Measurements from ENCODE around the gene TAF9B. TPM values are rescaled to one million over a fixed set of nuclear protein-coding genes. Genes with fewer than 3 reads are reported as not detected.
"Not testable (repeated sequence)": the region's sequence is repeated elsewhere in the genome, so short reads cannot be mapped to it uniquely, and the experiment has no call there.

TAF9B gene
- polyA plus RNA-seq, 6 donors from 2014 or later: 9.2 to 19.2 (median 12.7) TPM

GRCh38 chrX:78105944-78106650 is 33.4 kb downstream of the TAF9B start:
- ATAC-seq (ENCODE audit: low read depth in 2 of 2) (no peak), DNase-seq (no peak)
- H3K4me1 Mint-ChIP-seq: peaks cover 30 to 49% (median 37%) of the 10 kb centered on the region in 3 donors
- peaks cover 0 to 6% of the 10 kb centered on the region in 2 donors for H3K36me3 Mint-ChIP-seq
- H3K9me3 Mint-ChIP-seq: peaks cover 0 to 7% (median 3%) of the 10 kb centered on the region in 7 donors
- H3K27me3 Mint-ChIP-seq: no peaks in the 10 kb centered on the region
- H3K27ac Mint-ChIP-seq: peak overlapping the region; percentile 62 to 95 (median 82)
- peak overlapping the region; percentile 74 to 94 (median 83) for H3K4me3 Mint-ChIP-seq

- Mint-ChIP-seq H3K27me3 (peaks cover 0 to 6% (median 0%) of the 10 kb centered on the region in 3 donors), H3K36me3 (peaks cover 0 to 6% of the 10 kb centered on the region in 2 donors), H3K4me1 (peaks cover 28 to 49% (median 37%) of the 10 kb centered on the region in 3 donors), H3K4me3 (peak overlapping the region; percentile 78 to 94 (median 91)), H3K27ac (peak overlapping the region; percentile 82 to 97 (median 96)), H3K9me3 (peaks cover 0 to 7% (median 3%) of the 10 kb centered on the region in 7 donors)
- ATAC-seq (ENCODE audit: low read depth in 2 of 2) (peak; percentile 4 to 16), DNase-seq (peak; percentile 23)
These were observed 34.8 kb downstream of the TAF9B start for GRCh38 chrX:78104447-78105176.

- peaks cover 0 to 6% of the 10 kb centered on the region in 2 donors for H3K36me3 Mint-ChIP-seq
- peak within 1 kb of the TSS; percentile 78 to 94 (median 91) for H3K4me3 Mint-ChIP-seq
- H3K4me1 Mint-ChIP-seq: peaks cover 26 to 43% (median 37%) of the 10 kb centered on the region in 3 donors
- peaks cover 0 to 7% (median 3%) of the 10 kb centered on the region in 7 donors for H3K9me3 Mint-ChIP-seq
- ATAC-seq (ENCODE audit: low read depth in 2 of 2): peak; percentile 91
- H3K27me3 Mint-ChIP-seq: peaks cover 0 to 6% (median 2%) of the 10 kb centered on the region in 3 donors
- peak; percentile 92 for DNase-seq
- peak within 1 kb of the TSS; percentile 82 to 97 (median 96) for H3K27ac Mint-ChIP-seq
These were observed 35.6 kb downstream of the TAF9B start, which contains the start of gene PGK1 for GRCh38 chrX:78103623-78104446. Gene PGK1 (plus strand): TSS chrX:78104248. CDS start chrX:78104341, 93 bp downstream.

GRCh38 chrX:78103001-78103622 is 36.3 kb downstream of the TAF9B start:
- peaks cover 0 to 6% (median 5%) of the 10 kb centered on the region in 3 donors for H3K27me3 Mint-ChIP-seq
- H3K4me3 Mint-ChIP-seq: peak overlapping the region; percentile 78 to 94 (median 91)
- DNase-seq (no peak), ATAC-seq (ENCODE audit: low read depth in 2 of 2) (no peak)
- H3K4me1 Mint-ChIP-seq: peaks cover 24 to 36% (median 32%) of the 10 kb centered on the region in 3 donors
- peaks cover 0 to 7% (median 3%) of the 10 kb centered on the region in 7 donors for H3K9me3 Mint-ChIP-seq
- H3K36me3 Mint-ChIP-seq: peaks cover 0 to 6% of the 10 kb centered on the region in 2 donors
- H3K27ac Mint-ChIP-seq: peak overlapping the region; percentile 82 to 97 (median 96)

- Mint-ChIP-seq H3K27ac (no peak overlapping the region), H3K4me1 (peaks cover 16 to 28% (median 22%) of the 10 kb centered on the region in 3 donors), H3K9me3 (peaks cover 0 to 7% (median 3%) of the 10 kb centered on the region in 7 donors), H3K4me3 (peak overlapping the region in 1 of 8 donors; percentile 68), H3K27me3 (peaks cover 0 to 6% (median 5%) of the 10 kb centered on the region in 3 donors), H3K36me3 (peaks cover 0 to 6% of the 10 kb centered on the region in 2 donors)
- no peak for DNase-seq
- no peak for ATAC-seq (ENCODE audit: low read depth in 2 of 2)
These were observed 37.4 kb downstream of the TAF9B start for GRCh38 chrX:78102091-78102490.

GRCh38 chrX:78098108-78098507 is 41.3 kb downstream of the TAF9B start:
- H3K27me3 Mint-ChIP-seq: peaks cover 0 to 6% (median 5%) of the 10 kb centered on the region in 3 donors
- peaks cover 0 to 5% (median 1%) of the 10 kb centered on the region in 7 donors for H3K9me3 Mint-ChIP-seq
- DNase-seq: no peak
- no peak overlapping the region for H3K4me3 Mint-ChIP-seq
- ATAC-seq (ENCODE audit: low read depth in 2 of 2): no peak
- peaks cover 0 to under 1% (median 0%) of the 10 kb centered on the region in 3 donors for H3K4me1 Mint-ChIP-seq
- H3K36me3 Mint-ChIP-seq: no peaks in the 10 kb centered on the region
- no peak overlapping the region for H3K27ac Mint-ChIP-seq

- Mint-ChIP-seq H3K27ac (peak overlapping the region in 1 of 6 donors; percentile 34), H3K36me3 (no peaks in the 10 kb centered on the region), H3K9me3 (peaks cover 3 to 12% (median 6%) of the 10 kb centered on the region in 7 donors), H3K4me3 (no peak overlapping the region), H3K27me3 (peaks cover 0 to 6% (median 4%) of the 10 kb centered on the region in 3 donors), H3K4me1 (no peaks in the 10 kb centered on the region)
- DNase-seq (no peak), ATAC-seq (ENCODE audit: low read depth in 2 of 2) (no peak)
These were observed 47.2 kb downstream of the TAF9B start for GRCh38 chrX:78092296-78092695.

- H3K36me3 Mint-ChIP-seq; H3K27ac Mint-ChIP-seq; H3K4me3 Mint-ChIP-seq; ATAC-seq (ENCODE audit: low read depth in 2 of 2); DNase-seq; H3K27me3 Mint-ChIP-seq; H3K4me1 Mint-ChIP-seq: not testable (repeated sequence)
- peaks cover 0 to 18% (median 10%) of the 10 kb centered on the region in 7 donors for H3K9me3 Mint-ChIP-seq
These were observed 58.0 kb downstream of the TAF9B start for GRCh38 chrX:78081413-78081812.

Other genes with a start within 250 kb of the TAF9B start
- 10 to 100 TPM; 28.0 to 45.2 (median 36.4) TPM for gene MAGT1, start 244.2 kb downstream of the TAF9B start, polyA plus RNA-seq (ENCODE audit: low read depth in 6 of 6)
- 100 to 1,000 TPM; 281 to 440 (median 327) TPM for gene COX7B, start 240.2 kb downstream of the TAF9B start, polyA plus RNA-seq (ENCODE audit: low read depth in 6 of 6)
- gene ATP7A, start 229.0 kb downstream of the TAF9B start, polyA plus RNA-seq (ENCODE audit: low read depth in 6 of 6): 1 to 10 TPM in 5 of 6 donors, not detected in 1; 5.4 to 6.5 (median 6.3) TPM
- gene PGAM4, start 170.0 kb downstream of the TAF9B start, polyA plus RNA-seq (ENCODE audit: low read depth in 6 of 6): not detected
- gene PGK1, start 35.4 kb downstream of the TAF9B start, polyA plus RNA-seq (ENCODE audit: low read depth in 6 of 6): 100 to 1,000 TPM; 325 to 587 (median 365) TPM
- 10 to 100 TPM; 39.5 to 58.7 (median 50.2) TPM for gene CYSLTR1, start 188.0 kb upstream of the TAF9B start, polyA plus RNA-seq (ENCODE audit: low read depth in 6 of 6)